H1 (cell line): ENCODE results near the gene SLAMF6. TPM values are rescaled to one million over a fixed set of nuclear protein-coding genes. Genes with fewer than 3 reads are reported as not detected.

Source experiments
- CTCF ChIA-PET: fragments of 300-600 bp; sonication (Branson Sonifier 250); formaldehyde crosslinking; loops from one replicate; lab custom pipeline; 2021; ENCODE audit not compliant: partially characterized antibody; lab: Charles Lee
- POLR2A ChIA-PET: fragments of 300-600 bp; sonication (Branson Sonifier 250); formaldehyde crosslinking; loops from one replicate; lab custom pipeline; 2021; ENCODE audit warnings: inconsistent platforms; ENCODE audit not compliant: partially characterized antibody; lab: Charles Lee
- DNase-seq, 2 experiments: peaks; one replicate each; pipeline versions ENCODE4 v3.0.0 to v3.0.0-alpha.2; 2010 to 2022; ENCODE audit warnings: low spot score in 2 of 2, low read depth in 1 of 2, mixed read lengths in 1 of 2
- FAIRE-seq: peaks from 2 replicates; lab custom pipeline; 2011; peaks lifted over from hg19 to GRCh38; lab: Jason Lieb, UNC
- H2AFZ ChIP-seq: 2 replicates; pipeline ENCODE4 v1.8.1; 2012; ENCODE audit warnings: low read length, inconsistent platforms
- H2AK5ac ChIP-seq: 2 replicates; pipeline ENCODE4 v1.6.1; 2013; ENCODE audit warnings: low read depth, low read length
- H2BK120ac ChIP-seq: replicated peaks from 2 replicates; pipeline ENCODE3; 2013; ENCODE audit warnings: low read depth, low read length, inconsistent platforms
- H2BK12ac ChIP-seq: 2 replicates; pipeline ENCODE4 v1.6.1; 2013; ENCODE audit warnings: low read depth, low read length
- H2BK15ac ChIP-seq: 2 replicates; pipeline ENCODE4 v1.6.1; 2013; ENCODE audit warnings: low read length
- H2BK20ac ChIP-seq: 2 replicates; pipeline ENCODE4 v1.6.1; 2013; ENCODE audit warnings: low read length
- H2BK5ac ChIP-seq: 2 replicates; pipeline ENCODE4 v1.6.1; 2013; ENCODE audit warnings: low read depth, low read length
- H3K14ac ChIP-seq: 2 replicates; pipeline ENCODE4 v1.6.1; 2013; ENCODE audit warnings: inconsistent platforms; ENCODE audit not compliant: insufficient read length
- H3K18ac ChIP-seq: 2 replicates; pipeline ENCODE4 v1.6.1; 2013; ENCODE audit warnings: low read length; ENCODE audit errors: extremely low read depth
- H3K23ac ChIP-seq: 2 replicates; pipeline ENCODE4 v1.6.1; 2013; ENCODE audit warnings: inconsistent platforms; ENCODE audit not compliant: insufficient read length
- H3K23me2 ChIP-seq: 2 replicates; pipeline ENCODE4 v1.6.1; 2013; ENCODE audit warnings: low read depth, low read length
- H3K27ac ChIP-seq: 2 replicates; pipeline ENCODE4 v1.6.1; 2011; ENCODE audit warnings: low read depth, low read length, inconsistent platforms
- H3K27me3 ChIP-seq, 4 experiments: replicated peaks in 1 of 4; 1 replicate in 1 of 4; 2 replicates in 3 of 4; pipeline versions ENCODE4 v1.6.1 to v1.8.1; 2011 to 2013; ENCODE audit warnings: low read length in 3 of 4, mild to moderate bottlenecking in 3 of 4, inconsistent platforms in 2 of 4, mixed read lengths in 2 of 4, moderate library complexity in 1 of 4; ENCODE audit not compliant: control insufficient read depth in 3 of 4, insufficient read depth in 3 of 4; ENCODE audit errors: extremely low read depth in 1 of 4
- H3K36me3 ChIP-seq, 4 experiments: 2 replicates each; pipeline versions ENCODE4 v1.6.1 to v1.8.1; 2011 to 2013; ENCODE audit warnings: mild to moderate bottlenecking in 4 of 4, low read length in 3 of 4, moderate library complexity in 2 of 4, control low read depth in 1 of 4, inconsistent platforms in 1 of 4; ENCODE audit not compliant: insufficient read depth in 4 of 4, control insufficient read depth in 2 of 4
- H3K4ac ChIP-seq: replicated peaks from 2 replicates; pipeline ENCODE3; 2013; ENCODE audit warnings: low read length, low read depth, mixed read lengths, inconsistent platforms; ENCODE audit not compliant: insufficient read length
- H3K4me1 ChIP-seq, 4 experiments: replicated peaks in 1 of 4; 1 replicate in 1 of 4; 2 replicates in 3 of 4; pipeline versions ENCODE4 v1.6.1 to v1.8.1; 2011 to 2013; ENCODE audit warnings: low read length in 3 of 4, inconsistent platforms in 2 of 4, mixed read lengths in 1 of 4; ENCODE audit not compliant: insufficient read depth in 4 of 4, control insufficient read depth in 3 of 4
- H3K4me2 ChIP-seq, 2 experiments: 2 replicates each; pipeline versions ENCODE4 v1.6.1 to v1.8.1; 2011 to 2013; ENCODE audit warnings: low read depth in 2 of 2, low read length in 2 of 2, control low read depth in 1 of 2, inconsistent platforms in 1 of 2, mild to moderate bottlenecking in 1 of 2; ENCODE audit not compliant: insufficient read depth in 1 of 2
- H3K4me3 ChIP-seq, 4 experiments: fragments of 200-600, 300-600 bp in 1 of 4; sonication (generic), shearing (Covaris generic), sonication (Bioruptor Twin) in 1 of 4; 2 replicates each; pipeline versions ENCODE4 v1.5.1 to v1.8.1; 2011 to 2016; ENCODE audit warnings: low read length in 4 of 4, low read depth in 3 of 4, control low read depth in 2 of 4, inconsistent platforms in 2 of 4, mild to moderate bottlenecking in 2 of 4, mixed read lengths in 1 of 4, moderate library complexity in 1 of 4; ENCODE audit not compliant: insufficient read depth in 2 of 4; ENCODE audit errors: extremely low read depth in 1 of 4
- H3K56ac ChIP-seq: replicated peaks from 2 replicates; pipeline ENCODE3; 2013; ENCODE audit warnings: low read depth, mild to moderate bottlenecking, mixed read lengths, low read length, inconsistent platforms; ENCODE audit not compliant: insufficient read length
- H3K79me1 ChIP-seq: 2 replicates; pipeline ENCODE4 v1.6.1; 2013; ENCODE audit warnings: low read depth, low read length, control low read depth
- H3K79me2 ChIP-seq, 2 experiments: 2 replicates each; pipeline versions ENCODE4 v1.6.1 to v1.8.1; 2012 to 2013; ENCODE audit warnings: low read length in 2 of 2, mild to moderate bottlenecking in 2 of 2, inconsistent platforms in 1 of 2; ENCODE audit not compliant: insufficient read depth in 2 of 2, control insufficient read depth in 1 of 2
- H3K9ac ChIP-seq, 4 experiments: replicated peaks in 1 of 4; 1 replicate in 1 of 4; 2 replicates in 3 of 4; pipeline versions ENCODE4 v1.6.1 to v1.8.1; 2011 to 2013; ENCODE audit warnings: low read depth in 3 of 4, low read length in 3 of 4, control low read depth in 2 of 4, mild to moderate bottlenecking in 2 of 4, moderate library complexity in 2 of 4, inconsistent platforms in 1 of 4; ENCODE audit errors: extremely low read depth in 1 of 4
- H3K9me3 ChIP-seq, 2 experiments: 2 replicates each; pipeline versions ENCODE4 v1.6.1 to v1.8.1; 2012 to 2013; ENCODE audit warnings: mild to moderate bottlenecking in 2 of 2, moderate library complexity in 2 of 2, control low read depth in 1 of 2, inconsistent platforms in 1 of 2, low read depth in 1 of 2, low read length in 1 of 2, mixed read lengths in 1 of 2; ENCODE audit not compliant: insufficient read depth in 2 of 2
- H4K20me1 ChIP-seq, 2 experiments: replicated peaks in 1 of 2; 2 replicates each; pipeline versions ENCODE3 to v1.8.1; 2011 to 2013; ENCODE audit warnings: inconsistent platforms in 2 of 2, low read length in 2 of 2, mild to moderate bottlenecking in 1 of 2; ENCODE audit not compliant: insufficient read depth in 2 of 2, control insufficient read depth in 1 of 2
- H4K5ac ChIP-seq: 2 replicates; pipeline ENCODE4 v1.6.1; 2013; ENCODE audit warnings: low read length, low read depth, mixed read lengths, inconsistent platforms; ENCODE audit not compliant: insufficient read length
- H4K8ac ChIP-seq: 2 replicates; pipeline ENCODE4 v1.8.0; 2013; ENCODE audit warnings: mild to moderate bottlenecking, moderate library complexity, low read length, inconsistent platforms; ENCODE audit not compliant: insufficient read depth; ENCODE audit errors: extremely low read depth
- H4K91ac ChIP-seq: replicated peaks from 2 replicates; pipeline ENCODE3; 2013; ENCODE audit warnings: low read length, mixed read lengths, inconsistent platforms; ENCODE audit not compliant: insufficient read length
- CBX8 ChIP-seq: fragments of 300-800, 300-1000 bp; sonication (generic); IDR thresholded peaks from 2 replicates; pipeline ENCODE4 v1.7.1; 2016; ENCODE audit warnings: low read depth, low read length, borderline replicate concordance
- JUN ChIP-seq: IDR thresholded peaks from 2 replicates; pipeline ENCODE4 v1.6.1; 2011; ENCODE audit warnings: low read depth, mild to moderate bottlenecking, improper control_type of control experiment, low read length
- KDM1A ChIP-seq: fragments of 200-600, 300-600 bp; sonication (generic); IDR thresholded peaks from 2 replicates; pipeline ENCODE4 v1.7.1; 2016; ENCODE audit warnings: mild to moderate bottlenecking, low read length, borderline replicate concordance
- MAX ChIP-seq: IDR thresholded peaks from 2 replicates; pipeline ENCODE4 v1.6.1; 2012; ENCODE audit warnings: inconsistent platforms
- RAD21 ChIP-seq, 2 experiments: IDR thresholded peaks in 1 of 2; conservative IDR thresholded peaks in 1 of 2; 2 replicates each; pipeline ENCODE4 v1.6.1; 2011; ENCODE audit warnings: low read depth in 2 of 2, low read length in 2 of 2, improper control_type of control experiment in 1 of 2, inconsistent platforms in 1 of 2, mild to moderate bottlenecking in 1 of 2, moderate library complexity in 1 of 2
- SIX5 ChIP-seq: IDR thresholded peaks from 2 replicates; pipeline ENCODE4 v1.6.1; 2011; ENCODE audit warnings: mild to moderate bottlenecking, low read depth, low read length
- SP4 ChIP-seq: IDR thresholded peaks from 2 replicates; pipeline ENCODE4 v1.6.1; 2012; ENCODE audit warnings: low read length, inconsistent platforms
- SRF ChIP-seq: IDR thresholded peaks from 2 replicates; pipeline ENCODE4 v1.6.1; 2011; ENCODE audit warnings: mild to moderate bottlenecking, low read depth, low read length, moderate library complexity
- TAF1 ChIP-seq: IDR thresholded peaks from 2 replicates; pipeline ENCODE4 v1.6.1; 2011; ENCODE audit warnings: mild to moderate bottlenecking, low read depth, low read length
- TAF7 ChIP-seq: optimal IDR thresholded peaks from 2 replicates; pipeline ENCODE3; 2011; ENCODE audit warnings: low read depth, mild to moderate bottlenecking, inconsistent platforms, low read length, moderate library complexity, borderline replicate concordance
- TCF12 ChIP-seq: IDR thresholded peaks from 2 replicates; pipeline ENCODE4 v1.6.1; 2011; ENCODE audit warnings: low read depth, mild to moderate bottlenecking, low read length
- WGBS, 2 experiments: shearing (Covaris generic) in 1 of 2; methylation state at CpG; one replicate each; pipeline versions ENCODE4 v1.1.6 to v1.1.7; 2013 to 2015; ENCODE audit warnings: low lambda C conversion rate in 2 of 2, mixed read lengths in 2 of 2, inconsistent platforms in 1 of 2, low coverage in 1 of 2, missing lambda C conversion rate in 1 of 2; ENCODE audit not compliant: insufficient replicate concordance in 2 of 2, insufficient coverage in 1 of 2, insufficient read length in 1 of 2; ENCODE audit errors: extremely low coverage in 1 of 2, missing lambda C conversion rate in 1 of 2; 5-methylcytosine and 5-hydroxymethylcytosine counted together
- polyA plus RNA-seq, 7 experiments: library from polyadenylated mRNA; depleted of rRNA in 3 of 7; stranded (reverse) in 5 of 7; unstranded in 2 of 7; fragments of >200 nt in 5 of 7; fragments of 200-250 nt in 2 of 7; gene quantifications; 1 replicate in 5 of 7; 2 replicates in 1 of 7; 4 replicates in 1 of 7; pipeline versions ENCODE4 v1.2.1 to v1.2.3, GENCODE V29; 2011 to 2013; ENCODE audit warnings: missing spikeins in 2 of 7, mixed read lengths in 2 of 7
- total RNA-seq: library from RNA; stranded (reverse); fragmentation: NEBNext Ultra II Directional; extraction: Animal tissue kit (Norgen Biotek cat#: 25700); gene quantifications from 2 replicates; pipeline ENCODE4 v1.2.1, GENCODE V29; 2021
- TF ChIP-seq, protein P1 (sequence below): IDR thresholded peaks from 2 replicates; pipeline ENCODE4 v1.6.1; 2012; ENCODE audit warnings: inconsistent platforms

Gene SLAMF6
- total and polyA plus RNA-seq, 2 of the 8 experiments (the other 6 are each of a cell fraction or from before 2014, with no cell fraction given), result not detected

- Histone ChIP-seq H2AFZ (0 out of 2 replicates have a peak overlapping the region, but pooled peaks have one; percentile 55), H3K79me1 (no peaks in the 10 kb centered on the region), H2BK12ac (no peak overlapping the region), H3K4me1 (no peaks in the 10 kb centered on the region), H3K4me3 (no peak overlapping the region), H3K23me2 (no peaks in the 10 kb centered on the region), H3K56ac (no peak overlapping the region), H3K27ac (no peak overlapping the region), H4K91ac (no peak overlapping the region), H3K18ac (no peak overlapping the region), H4K5ac (no peak overlapping the region), H3K36me3 (no peaks in the 10 kb centered on the region), H3K4me2 (no peak overlapping the region), H3K4ac (no peak overlapping the region), H3K14ac (no peak overlapping the region), H2BK5ac (no peak overlapping the region), H4K8ac (no peak overlapping the region), H3K27me3 (no peaks in the 10 kb centered on the region), H2BK120ac (no peak overlapping the region), H2BK20ac (0 out of 2 replicates have a peak overlapping the region, but pooled peaks have one; percentile 44), H2AK5ac (no peak overlapping the region), H3K23ac (no peak overlapping the region), H2BK15ac (no peak overlapping the region), H3K9me3 (no peaks in the 10 kb centered on the region; a peak in 1 of 4 replicates), H3K9ac (no peak overlapping the region), H4K20me1 (no peaks in the 10 kb centered on the region), H3K79me2 (no peaks in the 10 kb centered on the region)
- CTCF ChIA-PET, result no interaction called here
- DNase-seq (no peak), FAIRE-seq (no peak)
- POLR2A ChIA-PET, result no interaction called here
- WGBS, 2 experiments, result 80% methylated on average over 8 of the region's 8 CpGs; no CpG with 5 or more reads in 1 of the 2 experiments
- TF ChIP-seq KDM1A, result no peak
- no peak for TF ChIP-seq SRF
- no peak for TF ChIP-seq TAF1
- no peak for TF ChIP-seq TCF12
- no peak for TF ChIP-seq TAF7
- no peak for TF ChIP-seq SP4
- TF ChIP-seq JUN, result no peak
- no peak for TF ChIP-seq CBX8
- TF ChIP-seq SIX5, result no peak
- TF ChIP-seq, protein P1, sequence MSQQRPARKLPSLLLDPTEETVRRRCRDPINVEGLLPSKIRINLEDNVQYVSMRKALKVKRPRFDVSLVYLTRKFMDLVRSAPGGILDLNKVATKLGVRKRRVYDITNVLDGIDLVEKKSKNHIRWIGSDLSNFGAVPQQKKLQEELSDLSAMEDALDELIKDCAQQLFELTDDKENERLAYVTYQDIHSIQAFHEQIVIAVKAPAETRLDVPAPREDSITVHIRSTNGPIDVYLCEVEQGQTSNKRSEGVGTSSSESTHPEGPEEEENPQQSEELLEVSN, result no peak
- TF ChIP-seq MAX, result no peak
- no peak for TF ChIP-seq RAD21 (IDR thresholded peaks at IDR 0.05 in 1 of 2, conservative IDR thresholded peaks at IDR 0.05 in 1 of 2; ENCODE audit: low read depth in 2 of 2, low read length in 2 of 2)
These were observed 45.0 kb upstream of the SLAMF6 start for GRCh38 chr1:160567858-160568682.
